Mammary epithelial cell (primary cell): Measurements from ENCODE around the gene RALGAPA2.

Experiments used
- CTCF ChIP-seq, 2 donors: IDR thresholded peaks in 1 of 2; conservative IDR thresholded peaks in 1 of 2; 2 replicates each; pipeline ENCODE4 v1.5.1; 2011 to 2012; ENCODE audit warnings: inconsistent platforms in 2 of 2, low read length in 2 of 2, mild to moderate bottlenecking in 2 of 2, control low read depth in 1 of 2, low read depth in 1 of 2; ENCODE audit not compliant: insufficient read depth in 1 of 2; ENCODE audit errors: extremely low read depth in 1 of 2
- EZH2 ChIP-seq: IDR thresholded peaks from 2 replicates; pipeline ENCODE4 v1.6.1; 2012; ENCODE audit warnings: low read length, inconsistent platforms, borderline replicate concordance

- TF ChIP-seq CTCF (conservative IDR thresholded peaks at IDR 0.05 in 1 of 2, IDR thresholded peaks at IDR 0.05 in 1 of 2; ENCODE audit: extremely low read depth in 1 of 2, insufficient read depth in 1 of 2, low read depth in 1 of 2, low read length in 2 of 2) (no peak), EZH2 (no peak)
Measured at GRCh38 chr20:20448881-20449280, 263.6 kb downstream of the RALGAPA2 start.
